Cardiac fibroblast (primary cell): ENCODE measurements around the gene SCP2.

ENCODE experiments used
- DNase-seq, 2 donors: peaks; one replicate each; pipeline versions ENCODE4 v3.0.0 to v3.0.0-alpha.2; 2010; ENCODE audit warnings: low read depth in 2 of 2
- H3K4me3 ChIP-seq, 2 donors: replicated peaks in 1 of 2; 1 replicate in 1 of 2; 2 replicates in 1 of 2; pipeline ENCODE4 v1.5.1; 2011; ENCODE audit warnings: low read depth in 2 of 2, low read length in 2 of 2, mild to moderate bottlenecking in 2 of 2, moderate library complexity in 1 of 2
- CTCF ChIP-seq: IDR thresholded peaks from one replicate; pipeline ENCODE4 v1.5.1; 2011; ENCODE audit warnings: low read depth, mild to moderate bottlenecking, low read length, inconsistent platforms

Gene SCP2

GRCh38 chr1:52900402-52900801 lies 26.7 kb upstream of the SCP2 start:
- no peak overlapping the region for H3K4me3 ChIP-seq

GRCh38 chr1:52901384-52901783 lies 25.7 kb upstream of the SCP2 start:
- peak in 1 of 2 donors; percentile 6 for DNase-seq
- H3K4me3 ChIP-seq, result no peak overlapping the region
- TF ChIP-seq CTCF, result no peak

More at GRCh38 chr1:52900402-52900801, 26.7 kb upstream of the SCP2 start:
- TF ChIP-seq CTCF, result no peak
- DNase-seq, result no peak

GRCh38 chr1:52904208-52904926 lies 22.7 kb upstream of the SCP2 start:
- no peak overlapping the region for H3K4me3 ChIP-seq
- TF ChIP-seq CTCF, result no peak
- no peak for DNase-seq

- TF ChIP-seq CTCF, result peak; percentile 25
- no peak overlapping the region for H3K4me3 ChIP-seq
- DNase-seq, result peak; percentile 11 to 20
Observed at GRCh38 chr1:52904927-52905698, 22.0 kb upstream of the SCP2 start.

GRCh38 chr1:52906135-52906603 lies 20.9 kb upstream of the SCP2 start:
- DNase-seq, result no peak
- TF ChIP-seq CTCF, result no peak
- no peak overlapping the region for H3K4me3 ChIP-seq

- TF ChIP-seq CTCF, result no peak
- H3K4me3 ChIP-seq, result no peak overlapping the region
- no peak for DNase-seq
Observed at GRCh38 chr1:52907068-52907811, 19.8 kb upstream of the SCP2 start.
